Measurements from ENCODE around the gene TSGA10.
"Not testable (repeated sequence)": the region's sequence is repeated elsewhere in the genome, so short reads cannot be mapped to it uniquely, and the experiment has no call there.

Gene TSGA10

GRCh38 chr2:99067871-99068625, 86.7 kb downstream of the TSGA10 start:
- no peak for DNase-seq

- DNase-seq: peak; percentile 0
Observed at GRCh38 chr2:99066075-99066958, 88.4 kb downstream of the TSGA10 start.

GRCh38 chr2:99049187-99049586, 105.6 kb downstream of the TSGA10 start:
- DNase-seq: not testable (repeated sequence)

GRCh38 chr2:99040736-99041300, 113.9 kb downstream of the TSGA10 start:
- DNase-seq: not testable (repeated sequence)

- DNase-seq: no peak
Observed at GRCh38 chr2:99035920-99036319, 118.8 kb downstream of the TSGA10 start.

GRCh38 chr2:99032786-99033185, 122.0 kb downstream of the TSGA10 start:
- DNase-seq: no peak

GRCh38 chr2:99032001-99032400, 122.7 kb downstream of the TSGA10 start:
- DNase-seq: no peak

- DNase-seq: no peak
Observed at GRCh38 chr2:99031481-99031880, 123.3 kb downstream of the TSGA10 start.

GRCh38 chr2:99028558-99028957, 126.2 kb downstream of the TSGA10 start:
- DNase-seq: no peak

GRCh38 chr2:99027856-99028255, 126.9 kb downstream of the TSGA10 start:
- no peak for DNase-seq

GRCh38 chr2:99000708-99001107, 154.0 kb downstream of the TSGA10 start:
- no peak for DNase-seq

GRCh38 chr2:98988695-98989094, 166.0 kb downstream of the TSGA10 start:
- not testable (repeated sequence) for DNase-seq

- no peak for DNase-seq
Observed at GRCh38 chr2:98985905-98986666, 168.7 kb downstream of the TSGA10 start.

GRCh38 chr2:98975611-98976010, 179.1 kb downstream of the TSGA10 start:
- no peak for DNase-seq

GRCh38 chr2:98972582-98973167, 182.1 kb downstream of the TSGA10 start:
- no peak for DNase-seq

- DNase-seq: peak; percentile 11
Observed at GRCh38 chr2:98959810-98960507, 194.8 kb downstream of the TSGA10 start.

GRCh38 chr2:98952966-98953365, 201.8 kb downstream of the TSGA10 start:
- no peak for DNase-seq

GRCh38 chr2:98948956-98949739, 205.6 kb downstream of the TSGA10 start:
- no peak for DNase-seq

GRCh38 chr2:98947554-98947953, 207.2 kb downstream of the TSGA10 start:
- no peak for DNase-seq
